ENCODE measurements around the gene NCAN. TPM values are rescaled to one million over a fixed set of nuclear protein-coding genes. Genes with fewer than 3 reads are reported as not detected.

NCAN gene
- total and polyA plus RNA-seq, 9 of the 15 experiments (the other 6 are each of a cell fraction or from before 2014, with no cell fraction given): 0.04 TPM; not detected in 8

GRCh38 chr19:19179548-19180441 lies 32.0 kb upstream of the NCAN start (continued):
- TF ChIP-seq MECOM (CRISPR knock-in tag; IDR thresholded peaks at IDR 0.05) (no peak), GATAD2B (IDR thresholded peaks at IDR 0.05; ENCODE audit: borderline replicate concordance) (no peak), TOE1 (IDR thresholded peaks at IDR 0.05; ENCODE audit: borderline replicate concordance) (peak; percentile 39; the same call in 1 of the 2 replicates), TOE1 (CRISPR knock-in tag; IDR thresholded peaks at IDR 0.05; ENCODE audit: borderline replicate concordance, low read depth) (no peak), ZFP36 (IDR thresholded peaks at IDR 0.05; ENCODE audit: low read depth, low read length, partially characterized antibody) (peak; percentile 46), CBX8 (IDR thresholded peaks at IDR 0.05; ENCODE audit: borderline replicate concordance, extremely low read depth, low read depth, low read length, poor library complexity, severe bottlenecking) (no peak), HSF4 (CRISPR knock-in tag; IDR thresholded peaks at IDR 0.05; ENCODE audit: borderline replicate concordance) (no peak), NELFE (IDR thresholded peaks at IDR 0.05; ENCODE audit: insufficient read depth, insufficient read length) (no peak), CTCF (IDR thresholded peaks at IDR 0.05 in 2 of 3, conservative IDR thresholded peaks at IDR 0.05 in 1 of 3; ENCODE audit: insufficient read depth in 2 of 3, low read depth in 1 of 3, low read length in 3 of 3) (no peak), BMI1 (IDR thresholded peaks at IDR 0.05; ENCODE audit: low read length) (no peak), ZC3H8 (IDR thresholded peaks at IDR 0.05) (no peak), ZNF280A (IDR thresholded peaks at IDR 0.05; ENCODE audit: low read depth, partially characterized antibody) (no peak), FOSL1 (tag; conservative IDR thresholded peaks at IDR 0.05) (no peak), SREBF2 (CRISPR knock-in tag; IDR thresholded peaks at IDR 0.05) (no peak), POLR2G (IDR thresholded peaks at IDR 0.05; ENCODE audit: low read depth, low read length) (peak; percentile 27; the same call in 1 of the 2 replicates), ZNF431 (CRISPR knock-in tag; IDR thresholded peaks at IDR 0.05) (no peak), MAFG (tag; conservative IDR thresholded peaks at IDR 0.05) (no peak), ZNF395 (CRISPR knock-in tag; IDR thresholded peaks at IDR 0.05) (no peak), CREB5 (CRISPR knock-in tag; IDR thresholded peaks at IDR 0.05) (no peak), LEF1 (IDR thresholded peaks at IDR 0.05) (no peak)

Measured in K562 (cell line).